ENCODE measurements around the gene SVOP. TPM values are rescaled to one million over a fixed set of nuclear protein-coding genes. Genes with fewer than 3 reads are reported as not detected.
"Not testable (repeated sequence)": the region's sequence is repeated elsewhere in the genome, so short reads cannot be mapped to it uniquely, and the experiment has no call there.

SVOP gene
- total RNA-seq = not detected

GRCh38 chr12:109020796-109021380, at the start of gene SVOP:
Gene SVOP (minus strand): TSS chr12:109021068. CDS start chr12:109020868, 200 bp downstream.
- POLR2A ChIA-PET = no interaction called here
- CTCF ChIA-PET = no interaction called here

GRCh38 chr12:109069307-109070271, 48.7 kb upstream of the SVOP start:
- ChIA-PET CTCF (interaction anchor here (1.3 kb wide), 1 partner anchor 23 kb away, joined by 3 read pairs; no protein-coding TSS in a partner anchor), POLR2A (no interaction called here)

GRCh38 chr12:109065853-109066193, 45.0 kb upstream of the SVOP start:
- POLR2A ChIA-PET = no interaction called here
- CTCF ChIA-PET = no interaction called here

- ChIA-PET POLR2A (no interaction called here), CTCF (no interaction called here)
Measured at GRCh38 chr12:109065154-109065852, 44.4 kb upstream of the SVOP start.

- POLR2A ChIA-PET = no interaction called here
- CTCF ChIA-PET = no interaction called here
Measured at GRCh38 chr12:109064143-109064542, 43.3 kb upstream of the SVOP start.

GRCh38 chr12:109058773-109059172, 37.9 kb upstream of the SVOP start:
- ChIA-PET POLR2A (no interaction called here), CTCF (no interaction called here)

- CTCF ChIA-PET = no interaction called here
- POLR2A ChIA-PET = no interaction called here
Measured at GRCh38 chr12:109057376-109057775, 36.5 kb upstream of the SVOP start.

- ChIA-PET POLR2A (no interaction called here), CTCF (no interaction called here)
Measured at GRCh38 chr12:109056891-109057290, 36.0 kb upstream of the SVOP start.

GRCh38 chr12:109054520-109054919, 33.7 kb upstream of the SVOP start:
- ChIA-PET CTCF (no interaction called here), POLR2A (no interaction called here)

- POLR2A ChIA-PET = not testable (repeated sequence)
Measured at GRCh38 chr12:109054124-109054513, 33.3 kb upstream of the SVOP start.

GRCh38 chr12:109053382-109054123, 32.7 kb upstream of the SVOP start:
- ChIA-PET CTCF (interaction anchor here (0.9 kb wide), 1 partner anchor 39 kb away, joined by 3 read pairs; the partner anchor contains the start of gene ALKBH2), POLR2A (no interaction called here)

More at GRCh38 chr12:109054124-109054513, 33.3 kb upstream of the SVOP start:
- CTCF ChIA-PET = interaction anchor here (0.9 kb wide), 1 partner anchor 39 kb away, joined by 3 read pairs; the partner anchor contains the start of gene ALKBH2

- POLR2A ChIA-PET = no interaction called here
- CTCF ChIA-PET = interaction anchor here (0.7 kb wide), 1 partner anchor 39 kb away, joined by 3 read pairs; no protein-coding TSS in a partner anchor
Measured at GRCh38 chr12:109052414-109053323, 31.8 kb upstream of the SVOP start, which contains the start of gene USP30. Gene USP30 (plus strand): TSS chr12:109052576. CDS start chr12:109052679, 103 bp downstream.

- CTCF ChIA-PET = interaction anchor here (0.7 kb wide), 2 partner anchors 37 to 40 kb away, joined by 3 read pairs; no protein-coding TSS in a partner anchor
- POLR2A ChIA-PET = interaction anchor here (0.7 kb wide), 1 partner anchor 7 kb away, joined by 7 read pairs; no protein-coding TSS in a partner anchor
Measured at GRCh38 chr12:109052097-109052413, 31.2 kb upstream of the SVOP start.

- CTCF ChIA-PET, POLR2A ChIA-PET: not testable (repeated sequence)
Measured at GRCh38 chr12:109049794-109050193, 28.9 kb upstream of the SVOP start.

- POLR2A ChIA-PET = not testable (repeated sequence)
- CTCF ChIA-PET = interaction anchor here (0.7 kb wide), 1 partner anchor 109 kb away, joined by 3 read pairs; no protein-coding TSS in a partner anchor
Measured at GRCh38 chr12:109048706-109049105, 27.8 kb upstream of the SVOP start.

- ChIA-PET CTCF (no interaction called here), POLR2A (no interaction called here)
Measured at GRCh38 chr12:109047081-109047805, 26.4 kb upstream of the SVOP start.

GRCh38 chr12:109044241-109044640, 23.4 kb upstream of the SVOP start:
- POLR2A ChIA-PET = no interaction called here
- CTCF ChIA-PET = no interaction called here

GRCh38 chr12:109036975-109037374, 16.1 kb upstream of the SVOP start:
- CTCF ChIA-PET = no interaction called here
- POLR2A ChIA-PET = no interaction called here

Data from activated CD8-positive, alpha-beta memory T cell treated with anti-CD3 and anti-CD28 coated beads for 36 hours (primary cell).